Measurements from ENCODE around the gene HEBP2. TPM values are rescaled to one million over a fixed set of nuclear protein-coding genes. Genes with fewer than 3 reads are reported as not detected.

The HEBP2 gene
- total RNA-seq, 1 donor from 2014 or later = 42.5 TPM

DNA sequence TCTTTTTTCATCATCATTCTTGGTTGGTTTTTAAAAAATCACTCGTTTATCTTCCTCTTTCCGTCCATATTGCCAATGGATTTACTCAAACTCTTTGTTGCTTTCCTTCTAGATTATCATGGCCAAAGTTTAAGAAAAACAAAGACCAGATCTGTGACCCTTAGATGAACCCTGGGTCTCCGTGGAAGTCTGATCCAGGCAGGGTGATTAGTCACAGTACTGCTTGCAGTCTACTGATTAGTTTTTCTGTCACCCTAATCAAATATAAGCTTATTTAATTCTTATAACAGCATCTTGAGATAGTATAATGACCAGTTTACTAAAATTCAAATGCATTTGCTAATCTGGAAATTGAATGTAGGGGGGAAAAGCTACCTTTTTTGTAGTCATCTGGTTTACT lies 32.3 kb upstream of the HEBP2 start:
- TF ChIP-seq CTCF (IDR thresholded peaks at IDR 0.05) = no peak
- Mint-ChIP-seq H3K27ac (ENCODE audit: unreplicated experiment) (no peak overlapping the region), H3K9me3 (ENCODE audit: low read depth) (peaks cover 6% of the 10 kb centered on the region), H3K4me3 (ENCODE audit: unreplicated experiment) (no peak overlapping the region), H3K4me1 (ENCODE audit: low read depth) (no peaks in the 10 kb centered on the region), H3K36me3 (ENCODE audit: low read depth) (peaks cover 4% of the 10 kb centered on the region), H3K27me3 (ENCODE audit: low read depth) (peaks cover 3% of the 10 kb centered on the region)
- DNase-seq (ENCODE audit: low spot score) = no peak

DNA sequence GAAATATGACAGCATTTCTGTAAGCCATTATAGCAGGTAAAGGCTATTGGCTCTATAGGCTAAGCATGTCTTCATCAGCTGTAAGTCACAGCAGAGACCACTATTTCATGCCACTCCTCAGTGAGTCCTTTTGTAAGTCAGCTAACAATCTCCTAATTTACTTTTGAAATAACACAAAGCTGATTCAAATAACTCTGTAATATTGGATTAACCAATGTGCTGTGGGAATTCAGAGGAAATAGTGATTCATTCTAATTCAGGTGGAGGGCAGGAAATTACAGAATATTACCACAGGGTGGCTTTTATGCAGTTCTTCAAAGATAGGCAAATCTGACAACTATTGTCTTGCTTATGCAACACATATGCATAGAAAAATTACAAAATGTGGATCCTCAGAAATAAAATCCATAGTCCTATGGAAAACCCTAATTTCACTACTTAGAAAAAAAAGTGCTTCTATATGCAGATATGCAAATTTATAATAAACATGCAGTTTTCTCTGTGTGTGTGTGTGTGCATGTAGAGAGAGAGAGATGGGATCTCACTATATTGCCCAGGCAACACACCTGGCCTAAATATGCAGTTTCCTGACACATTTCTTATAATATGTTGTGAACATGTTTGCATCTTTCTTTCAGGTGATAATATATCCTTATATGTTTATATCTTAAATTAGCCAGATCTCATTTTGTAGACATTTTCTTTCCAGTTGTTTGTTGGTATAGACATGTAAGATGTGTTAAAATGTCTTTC lies 31.1 kb upstream of the HEBP2 start:
- H3K4me3 Mint-ChIP-seq (ENCODE audit: unreplicated experiment) = no peak overlapping the region
- no peaks in the 10 kb centered on the region for H3K36me3 Mint-ChIP-seq (ENCODE audit: low read depth)
- H3K27me3 Mint-ChIP-seq (ENCODE audit: low read depth) = no peaks in the 10 kb centered on the region
- no peak for DNase-seq (ENCODE audit: low spot score)
- no peak overlapping the region for H3K27ac Mint-ChIP-seq (ENCODE audit: unreplicated experiment)
- TF ChIP-seq CTCF (IDR thresholded peaks at IDR 0.05) = peak; percentile 28
- no peaks in the 10 kb centered on the region for H3K9me3 Mint-ChIP-seq (ENCODE audit: low read depth)
- no peaks in the 10 kb centered on the region for H3K4me1 Mint-ChIP-seq (ENCODE audit: low read depth)

DNA sequence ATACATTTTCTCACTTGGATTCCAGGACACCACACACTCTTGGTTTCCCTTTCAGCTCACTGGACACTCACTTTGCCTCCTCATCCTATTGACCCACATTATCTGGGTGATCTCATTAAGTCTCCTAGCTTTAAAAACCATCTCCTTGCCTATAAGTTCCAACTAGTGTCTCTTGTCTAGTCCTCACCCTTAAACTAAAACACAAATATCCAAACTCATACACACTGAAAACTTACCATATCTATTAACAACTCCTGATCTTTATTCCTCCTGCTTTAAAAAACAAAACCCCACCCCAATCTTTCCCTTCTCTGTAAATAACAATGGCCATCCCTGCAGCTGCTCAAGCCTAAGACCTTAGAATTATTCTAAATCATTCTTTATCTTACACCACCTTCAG lies 29.8 kb upstream of the HEBP2 start:
- no peaks in the 10 kb centered on the region for H3K9me3 Mint-ChIP-seq (ENCODE audit: low read depth)
- H3K27ac Mint-ChIP-seq (ENCODE audit: unreplicated experiment) = no peak overlapping the region
- no peaks in the 10 kb centered on the region for H3K27me3 Mint-ChIP-seq (ENCODE audit: low read depth)
- DNase-seq (ENCODE audit: low spot score) = no peak
- no peak overlapping the region for H3K4me3 Mint-ChIP-seq (ENCODE audit: unreplicated experiment)
- no peaks in the 10 kb centered on the region for H3K4me1 Mint-ChIP-seq (ENCODE audit: low read depth)
- no peaks in the 10 kb centered on the region for H3K36me3 Mint-ChIP-seq (ENCODE audit: low read depth)
- no peak for TF ChIP-seq CTCF (IDR thresholded peaks at IDR 0.05)

- no peak overlapping the region for H3K27ac Mint-ChIP-seq (ENCODE audit: unreplicated experiment)
- H3K36me3 Mint-ChIP-seq (ENCODE audit: low read depth) = no peaks in the 10 kb centered on the region
- no peaks in the 10 kb centered on the region for H3K4me1 Mint-ChIP-seq (ENCODE audit: low read depth)
- no peak overlapping the region for H3K4me3 Mint-ChIP-seq (ENCODE audit: unreplicated experiment)
- TF ChIP-seq CTCF (IDR thresholded peaks at IDR 0.05) = no peak
- H3K9me3 Mint-ChIP-seq (ENCODE audit: low read depth) = no peaks in the 10 kb centered on the region
- H3K27me3 Mint-ChIP-seq (ENCODE audit: low read depth) = no peaks in the 10 kb centered on the region
- DNase-seq (ENCODE audit: low spot score) = no peak
Measured at GRCh38 chr6:138374815-138375214, 29.2 kb upstream of the HEBP2 start.

DNA sequence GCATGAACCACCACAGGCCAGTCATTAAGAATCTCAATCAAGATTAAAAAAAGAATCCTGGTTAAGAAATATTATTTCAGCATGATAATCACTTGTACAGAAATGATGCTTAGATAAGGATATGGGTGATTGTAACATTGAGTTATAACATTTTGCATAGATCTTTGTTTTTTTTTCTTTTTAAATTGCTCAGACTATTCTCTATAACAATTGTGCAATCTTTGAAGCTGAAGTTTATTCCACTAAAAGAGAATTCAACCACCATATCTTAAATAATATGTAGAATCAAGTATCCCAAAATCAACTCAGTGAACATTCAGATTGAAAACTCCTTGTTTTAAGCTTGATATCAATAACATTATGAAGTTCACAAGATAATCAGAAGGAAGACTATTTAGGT lies 27.0 kb upstream of the HEBP2 start:
- Mint-ChIP-seq H3K27ac (ENCODE audit: unreplicated experiment) (no peak overlapping the region), H3K4me1 (ENCODE audit: low read depth) (no peaks in the 10 kb centered on the region), H3K27me3 (ENCODE audit: low read depth) (no peaks in the 10 kb centered on the region), H3K4me3 (ENCODE audit: unreplicated experiment) (no peak overlapping the region), H3K36me3 (ENCODE audit: low read depth) (no peaks in the 10 kb centered on the region), H3K9me3 (ENCODE audit: low read depth) (no peaks in the 10 kb centered on the region)
- DNase-seq (ENCODE audit: low spot score) = no peak
- no peak for TF ChIP-seq CTCF (IDR thresholded peaks at IDR 0.05)

All from chondrocyte (in vitro differentiated cells).